RKO (cell line): ENCODE measurements around the gene NAV1.
"Not testable (repeated sequence)": the region's sequence is repeated elsewhere in the genome, so short reads cannot be mapped to it uniquely, and the experiment has no call there.

Source experiments
- DNase-seq: peaks from one replicate; pipeline ENCODE4 v3.0.0-alpha.2; 2016; ENCODE audit warnings: low spot score

The NAV1 gene

DNA sequence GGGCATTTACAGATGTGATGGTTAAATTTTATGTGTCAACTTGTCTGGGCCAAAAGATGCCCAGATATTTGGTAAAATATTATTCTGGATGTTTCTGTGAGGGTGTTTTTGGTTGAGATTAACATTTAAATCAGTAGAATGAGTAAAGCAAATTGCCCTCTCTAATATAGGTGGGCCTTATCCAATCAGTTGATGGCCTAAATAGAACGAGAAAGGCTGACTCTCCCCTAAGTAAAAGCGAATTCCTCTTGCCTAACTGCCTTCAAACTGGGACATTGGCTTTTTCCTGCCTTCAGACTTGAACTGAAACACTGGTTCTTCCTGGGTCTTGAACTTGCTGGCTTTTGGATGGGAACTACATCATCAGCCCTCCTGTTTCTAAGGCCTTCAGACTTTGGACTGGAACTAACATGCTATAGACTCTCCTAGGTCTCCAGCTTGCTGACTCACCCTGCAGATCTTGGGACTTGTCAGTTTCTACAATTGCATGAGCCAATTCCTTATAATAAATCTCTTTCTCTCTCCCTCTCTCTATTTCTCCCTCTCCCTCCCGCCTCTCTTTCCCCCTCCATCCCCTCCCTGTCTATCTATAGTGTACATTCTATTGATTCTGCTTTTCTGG, 10.2 kb upstream of the NAV1 start:
- no peak for DNase-seq

DNA sequence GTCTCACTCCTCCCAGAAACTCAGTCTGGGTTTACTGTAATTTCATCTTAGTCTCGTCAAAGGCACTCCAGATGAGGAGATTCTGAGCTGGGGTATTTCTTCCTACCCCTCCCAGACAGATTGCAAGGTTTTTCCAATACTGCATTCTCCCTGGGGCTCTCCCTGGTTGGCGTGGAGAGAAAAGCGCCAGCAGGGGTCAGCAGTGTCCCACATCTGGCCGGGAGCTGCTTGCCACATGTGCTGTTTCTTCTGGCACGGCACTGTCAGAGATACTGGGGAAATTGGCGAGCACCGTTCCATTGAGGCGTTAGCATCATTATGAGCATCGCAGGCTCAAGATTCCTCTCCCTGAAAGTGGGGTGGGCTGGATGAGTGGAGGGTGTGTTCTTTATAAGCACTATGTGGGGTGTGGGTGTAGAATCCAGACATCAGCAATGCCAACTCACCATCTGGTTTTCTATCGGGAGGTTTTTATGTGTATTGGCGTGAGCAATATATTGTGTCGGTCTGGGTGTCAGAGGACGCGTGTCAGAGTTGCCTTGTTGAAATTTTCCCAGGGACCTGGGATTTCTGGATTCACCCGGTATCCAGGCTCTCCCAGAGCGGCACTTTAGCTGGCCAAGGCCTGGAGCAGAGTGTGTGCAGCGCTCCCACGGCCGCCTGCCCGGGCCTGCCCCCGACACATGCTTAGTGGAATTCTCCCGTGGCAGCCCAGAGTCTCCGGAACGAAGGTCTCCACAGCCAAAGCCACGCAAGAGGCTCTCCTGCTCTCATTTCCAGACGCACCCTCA, 8.0 kb upstream of the NAV1 start:
- DNase-seq, result peak; percentile 45

DNA sequence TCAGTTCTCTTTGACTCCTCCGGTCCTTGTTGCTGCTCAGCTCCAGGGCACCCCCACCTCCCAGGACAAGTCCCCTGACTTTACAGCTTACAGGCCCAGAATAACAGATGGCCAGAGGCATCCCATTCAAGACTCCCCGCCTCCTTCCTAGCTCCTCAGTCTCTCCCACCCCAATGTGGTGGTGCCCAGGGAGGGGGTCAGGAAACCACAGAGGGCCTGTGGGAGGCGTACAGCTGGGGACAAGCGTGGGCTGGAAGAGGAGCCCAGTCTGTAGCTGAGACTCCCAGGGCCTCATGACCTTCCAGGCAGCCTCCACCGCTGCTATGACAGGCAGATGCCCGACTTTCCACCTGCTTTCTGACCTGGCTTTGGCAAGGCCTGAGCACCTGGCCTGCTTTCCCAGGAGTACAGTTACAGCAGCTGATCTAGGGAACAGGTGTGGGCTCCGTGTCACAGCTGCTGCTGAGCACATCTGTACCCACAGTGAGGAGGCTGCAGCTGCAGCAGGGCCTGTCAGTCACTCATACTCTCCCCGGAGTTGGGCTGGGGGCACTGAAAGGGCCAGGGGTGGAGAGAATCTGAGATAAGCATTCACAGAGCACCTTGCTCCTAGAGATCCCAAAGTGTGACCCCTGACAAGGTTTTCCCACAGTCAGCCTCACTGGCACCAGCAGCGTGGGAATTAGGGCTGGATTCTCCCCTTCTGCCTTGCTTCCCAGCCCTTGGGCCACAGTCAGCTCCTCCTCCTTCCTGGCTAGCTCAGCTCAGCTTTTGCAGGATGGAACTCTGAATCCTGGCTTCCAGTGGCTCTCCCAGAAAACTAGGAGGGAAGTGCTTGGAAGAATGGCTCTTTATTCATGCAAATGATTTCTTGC, 7.1 kb upstream of the NAV1 start:
- no peak for DNase-seq

GRCh38 chr1:201533836-201534235, 5.1 kb upstream of the NAV1 start:
- DNase-seq, result no peak

DNA sequence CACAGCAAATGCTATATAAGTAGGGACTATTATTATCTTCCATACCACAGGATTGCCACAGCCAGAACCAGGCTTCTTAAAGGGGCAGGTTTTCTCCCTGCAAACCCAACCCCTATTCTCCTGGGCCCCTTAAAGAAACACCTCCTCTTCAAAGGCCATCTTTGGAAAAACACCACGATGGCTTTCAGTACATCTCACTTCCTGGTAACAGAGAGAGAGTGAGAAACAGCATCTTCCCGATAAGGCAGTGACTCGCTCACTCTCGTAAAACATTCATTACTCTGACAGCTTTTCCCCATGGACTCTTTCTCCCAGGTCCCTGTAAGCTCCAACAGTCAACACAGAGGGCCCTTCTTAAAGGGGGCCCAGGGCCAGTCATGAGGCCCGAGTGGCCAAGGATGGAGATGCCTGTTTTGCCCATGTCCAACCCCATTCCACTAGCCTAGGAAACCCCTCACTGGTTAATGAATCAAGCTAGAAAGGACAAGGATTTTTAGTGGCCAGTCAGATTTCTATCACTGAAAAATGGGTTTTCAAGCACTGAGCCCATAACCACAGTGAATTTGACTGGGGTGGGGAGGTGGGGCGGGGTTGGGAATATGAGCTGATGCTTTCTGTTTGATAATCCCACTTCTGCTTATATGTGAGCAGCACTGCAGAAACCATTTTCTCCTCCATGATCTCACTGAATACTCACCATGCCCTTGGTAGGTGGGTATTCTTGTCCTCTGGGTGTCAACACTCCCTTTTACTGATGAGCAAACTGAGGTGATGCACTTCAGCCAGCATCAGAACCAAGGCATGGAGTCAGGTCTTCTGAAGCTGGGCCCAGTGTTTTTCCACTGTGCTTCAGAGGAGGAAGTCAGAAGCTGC, 3.6 kb upstream of the NAV1 start:
- DNase-seq, result peak; percentile 20

GRCh38 chr1:201535919-201536245, 3.0 kb upstream of the NAV1 start:
- DNase-seq, result no peak

DNA sequence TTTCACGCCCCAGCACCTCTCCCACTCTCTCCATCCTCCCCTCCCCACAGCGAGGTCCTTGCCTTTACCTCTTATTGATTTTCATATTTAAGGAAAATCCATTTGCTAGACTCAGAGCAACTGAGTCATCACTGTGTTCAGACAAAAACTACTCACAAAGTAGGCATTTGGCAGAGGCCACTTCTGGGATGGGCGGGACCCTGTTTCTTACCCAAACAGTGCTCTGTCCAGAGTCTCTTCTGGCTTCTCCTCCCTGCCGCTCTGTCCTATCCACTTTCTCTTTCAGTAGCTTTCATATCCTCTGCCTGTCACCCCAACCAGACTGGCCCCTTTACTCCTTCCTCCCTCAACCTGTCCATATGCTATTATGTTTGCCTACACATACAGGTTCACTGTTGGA, 2.4 kb upstream of the NAV1 start:
- peak; percentile 54 for DNase-seq

DNA sequence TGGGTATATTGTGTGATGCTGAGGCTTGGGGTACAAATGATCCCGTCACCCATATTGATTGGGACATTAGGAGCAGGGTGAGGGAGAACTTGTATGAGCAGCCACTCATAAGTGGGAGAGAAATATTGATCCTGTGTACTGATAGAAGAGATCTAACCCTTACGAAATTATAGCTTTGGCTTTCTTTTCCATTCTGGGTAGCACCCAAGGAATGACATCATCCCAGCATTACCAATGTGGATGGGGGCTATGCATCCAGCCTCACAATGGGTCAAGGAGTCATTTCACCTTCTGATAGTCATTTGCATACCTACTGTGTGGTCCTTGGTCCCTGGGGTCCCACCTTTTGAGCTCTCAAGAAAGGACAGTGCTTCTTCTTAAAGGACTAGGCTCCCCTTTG, 1.9 kb upstream of the NAV1 start:
- no peak for DNase-seq

DNA sequence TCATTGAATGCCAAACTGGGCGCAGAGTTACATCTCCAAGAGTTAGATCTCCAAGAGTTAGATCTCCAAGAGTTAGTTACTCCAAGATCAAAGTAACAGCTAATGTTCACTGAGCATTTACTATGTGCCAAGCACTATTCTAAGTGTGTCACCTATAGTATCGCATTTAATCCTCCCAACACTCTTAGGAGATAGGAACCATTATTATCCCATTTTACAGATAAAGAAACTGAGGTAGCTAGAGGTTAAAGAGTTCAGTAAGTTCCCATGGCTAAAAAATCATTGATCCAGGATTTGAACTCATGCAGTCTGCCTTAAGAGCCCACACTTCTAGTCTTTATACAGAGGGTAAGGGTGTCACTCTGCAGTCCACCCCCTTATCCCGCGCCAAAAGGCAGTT, 1.5 kb upstream of the NAV1 start:
- no peak for DNase-seq

- no peak for DNase-seq
These were observed 876 bp upstream of the NAV1 start for GRCh38 chr1:201537891-201538611.

- peak; percentile 60 for DNase-seq
These were observed 869 bp downstream of the NAV1 start for GRCh38 chr1:201539561-201540431.

GRCh38 chr1:201540846-201541735, 2.2 kb downstream of the NAV1 start:
- no peak for DNase-seq

- no peak for DNase-seq
These were observed 3.5 kb downstream of the NAV1 start for GRCh38 chr1:201542309-201543035.

DNA sequence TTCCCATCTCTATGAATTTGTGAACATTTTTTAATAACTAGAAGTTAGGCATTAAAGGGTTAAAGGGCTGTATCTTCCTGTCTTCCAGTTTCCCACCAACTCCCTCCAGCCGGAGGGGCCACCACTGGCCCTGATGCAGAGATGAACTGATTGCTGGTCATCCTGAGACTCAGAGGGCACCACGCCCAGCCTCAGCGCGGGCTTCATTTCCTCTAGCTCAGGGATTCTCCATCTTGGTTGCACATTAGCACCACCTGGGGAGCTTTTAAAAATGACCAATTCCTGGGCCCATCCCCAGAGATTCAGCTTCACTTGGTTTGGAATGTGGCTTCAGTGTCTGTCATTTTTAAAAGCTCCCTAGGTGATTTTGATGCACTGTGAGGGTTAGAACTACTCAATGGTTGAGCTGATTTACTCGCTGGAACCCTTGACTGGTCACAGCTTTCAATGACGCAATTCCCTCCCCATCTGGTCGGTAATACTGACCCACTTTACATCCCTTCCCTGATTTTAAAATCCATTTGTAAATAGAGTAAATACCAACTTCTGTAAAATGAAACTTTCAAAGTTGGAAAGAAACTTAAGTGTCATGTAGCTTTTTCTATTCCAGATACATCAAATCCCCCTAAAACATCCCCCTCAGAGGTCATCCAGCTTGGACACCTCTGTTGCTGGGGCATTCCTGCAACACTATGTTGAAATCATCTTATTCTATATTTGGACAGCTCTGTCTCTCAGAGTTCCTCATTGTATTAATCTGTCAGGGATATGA, 5.1 kb downstream of the NAV1 start:
- DNase-seq, result no peak

DNA sequence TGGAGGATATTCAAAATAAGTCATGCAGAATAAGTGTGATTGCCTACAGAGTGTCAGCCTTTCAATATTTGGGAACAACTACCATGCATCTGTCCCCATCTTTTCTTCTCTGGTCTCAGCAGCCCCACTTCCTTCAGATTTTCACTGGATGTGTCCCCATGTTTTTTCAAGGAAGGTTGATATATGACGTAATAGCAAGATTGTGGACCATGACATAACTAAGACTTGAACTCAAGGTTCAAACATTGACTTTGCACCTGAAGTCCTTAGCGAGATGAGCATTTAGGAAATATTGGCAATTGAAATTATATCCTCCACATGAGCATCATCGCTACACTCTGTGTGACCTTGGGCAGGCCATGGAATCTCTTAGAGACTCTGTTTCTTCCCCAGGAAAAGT, 5.8 kb downstream of the NAV1 start:
- DNase-seq, result no peak

- no peak for DNase-seq
These were observed 7.0 kb downstream of the NAV1 start for GRCh38 chr1:201545851-201546492.

DNA sequence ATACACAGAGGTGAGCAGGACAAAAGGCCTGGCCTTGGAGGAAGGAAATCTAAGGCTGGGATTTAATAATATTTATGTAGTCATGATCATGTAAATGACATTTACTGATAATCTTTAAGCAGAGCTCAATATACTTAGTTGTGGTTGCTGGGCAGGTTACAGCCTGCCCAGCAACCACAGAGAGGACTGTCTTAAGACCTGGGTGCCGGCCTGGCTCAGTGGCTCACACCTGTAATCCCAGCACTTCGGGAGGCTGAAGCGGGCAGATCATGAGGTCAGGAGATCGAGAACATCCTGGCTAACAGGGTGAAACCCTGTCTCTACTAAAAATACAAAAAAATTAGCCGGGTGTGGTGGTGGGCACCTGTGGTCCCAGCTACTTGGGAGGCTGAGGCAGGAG, 10.6 kb downstream of the NAV1 start:
- DNase-seq, result not testable (repeated sequence)
